BE2C (cell line): ENCODE measurements around the gene TCIRG1.

Experiments used
- DNase-seq: peaks from one replicate; pipeline ENCODE4 v3.0.0-alpha.2; 2020
- H3K27me3 ChIP-seq: fragments of 250-450 bp; sonication (Bioruptor Pico); 2 replicates; pipeline ENCODE4 v1.5.1; 2020; ENCODE audit warnings: mild to moderate bottlenecking
- H3K36me3 ChIP-seq: fragments of 250-450 bp; sonication (Bioruptor Pico); 2 replicates; pipeline ENCODE4 v1.5.1; 2020; ENCODE audit warnings: mild to moderate bottlenecking
- H3K4me1 ChIP-seq: fragments of 250-450 bp; sonication (Bioruptor Pico); 2 replicates; pipeline ENCODE4 v1.5.1; 2020
- H3K4me3 ChIP-seq: 2 replicates; pipeline ENCODE4 v1.5.1; 2011; ENCODE audit warnings: low read depth, low read length
- H3K9me3 ChIP-seq: fragments of 250-450 bp; sonication (Bioruptor Pico); 2 replicates; pipeline ENCODE4 v1.5.1; 2020
- CTCF ChIP-seq: IDR thresholded peaks from 2 replicates; pipeline ENCODE4 v1.5.1; 2012; ENCODE audit warnings: mild to moderate bottlenecking, low read depth, low read length

Gene TCIRG1

GRCh38 chr11:68018730-68019190 lies 20.1 kb upstream of the TCIRG1 start:
- Histone ChIP-seq H3K4me1 (peaks cover 6% of the 10 kb centered on the region), H3K4me3 (no peak overlapping the region), H3K27me3 (no peaks in the 10 kb centered on the region), H3K9me3 (no peaks in the 10 kb centered on the region), H3K36me3 (no peaks in the 10 kb centered on the region)
- no peak for TF ChIP-seq CTCF
- no peak for DNase-seq

DNA sequence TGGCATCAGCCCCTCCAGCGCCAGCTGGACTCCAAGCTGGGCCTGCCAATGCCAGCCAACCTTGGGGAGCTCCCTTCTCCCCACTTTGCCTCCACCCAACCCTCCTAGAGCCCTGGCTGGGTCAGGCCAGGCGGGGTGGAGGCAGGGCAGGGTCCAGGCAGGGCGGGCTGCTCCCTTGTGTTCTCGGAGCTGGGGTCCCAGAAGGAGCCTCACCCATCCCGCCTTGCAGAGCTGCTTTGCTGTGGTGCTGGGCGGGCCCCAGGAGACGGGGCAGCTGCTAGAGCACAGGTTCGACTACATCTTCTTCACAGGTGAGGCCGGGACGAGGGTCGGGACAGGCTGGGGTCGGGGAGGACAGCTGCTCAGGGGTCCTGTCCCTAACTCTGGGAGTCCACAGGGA lies 19.3 kb upstream of the TCIRG1 start:
- Histone ChIP-seq H3K4me3 (no peak overlapping the region), H3K9me3 (no peaks in the 10 kb centered on the region), H3K36me3 (no peaks in the 10 kb centered on the region), H3K4me1 (peaks cover 6% of the 10 kb centered on the region), H3K27me3 (no peaks in the 10 kb centered on the region)
- no peak for DNase-seq
- TF ChIP-seq CTCF: no peak

GRCh38 chr11:68020575-68020974 lies 18.2 kb upstream of the TCIRG1 start:
- Histone ChIP-seq H3K4me1 (peaks cover 6% of the 10 kb centered on the region), H3K36me3 (no peaks in the 10 kb centered on the region), H3K9me3 (no peaks in the 10 kb centered on the region), H3K27me3 (no peaks in the 10 kb centered on the region), H3K4me3 (no peak overlapping the region)
- peak; percentile 65 for DNase-seq
- peak; percentile 60 for TF ChIP-seq CTCF

DNA sequence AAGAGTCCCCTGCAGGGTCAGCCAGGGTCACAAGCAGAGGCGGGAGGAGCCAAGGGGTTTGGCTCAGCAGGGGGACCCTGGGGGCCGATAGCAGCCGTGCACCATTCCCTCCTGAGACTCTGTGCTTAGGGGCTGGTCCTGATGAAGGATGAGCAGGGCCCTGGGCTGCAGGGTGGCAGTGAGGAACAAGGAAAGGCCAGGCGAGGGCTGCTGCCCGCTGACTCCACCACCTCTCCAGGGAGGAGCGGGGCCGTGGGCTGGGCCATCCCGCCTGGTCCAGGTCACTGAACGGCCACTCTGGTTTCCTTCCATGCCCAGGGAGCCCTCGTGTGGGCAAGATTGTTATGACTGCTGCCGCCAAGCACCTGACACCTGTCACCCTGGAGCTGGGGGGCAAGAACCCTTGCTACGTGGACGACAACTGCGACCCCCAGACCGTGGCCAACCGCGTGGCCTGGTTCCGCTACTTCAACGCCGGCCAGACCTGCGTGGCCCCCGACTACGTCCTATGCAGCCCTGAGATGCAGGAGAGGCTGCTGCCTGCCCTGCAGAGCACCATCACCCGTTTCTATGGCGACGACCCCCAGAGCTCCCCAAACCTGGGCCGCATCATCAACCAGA lies 17.5 kb upstream of the TCIRG1 start:
- Histone ChIP-seq H3K27me3 (no peaks in the 10 kb centered on the region), H3K36me3 (no peaks in the 10 kb centered on the region), H3K4me1 (peaks cover 6% of the 10 kb centered on the region), H3K4me3 (no peak overlapping the region), H3K9me3 (no peaks in the 10 kb centered on the region)
- DNase-seq: no peak
- TF ChIP-seq CTCF: peak; percentile 3; the same call in 1 of the 2 replicates

GRCh38 chr11:68022531-68022930 lies 16.3 kb upstream of the TCIRG1 start:
- no peak for DNase-seq
- no peak for TF ChIP-seq CTCF
- H3K4me3 ChIP-seq: no peak overlapping the region
- no peaks in the 10 kb centered on the region for H3K9me3 ChIP-seq
- H3K36me3 ChIP-seq: no peaks in the 10 kb centered on the region
- no peaks in the 10 kb centered on the region for H3K27me3 ChIP-seq
- H3K4me1 ChIP-seq: no peaks in the 10 kb centered on the region

- H3K9me3 ChIP-seq: no peaks in the 10 kb centered on the region
- no peak overlapping the region for H3K4me3 ChIP-seq
- no peak for DNase-seq
- no peaks in the 10 kb centered on the region for H3K27me3 ChIP-seq
- TF ChIP-seq CTCF: no peak
- H3K4me1 ChIP-seq: no peaks in the 10 kb centered on the region
- H3K36me3 ChIP-seq: no peaks in the 10 kb centered on the region
These were observed 14.3 kb upstream of the TCIRG1 start for GRCh38 chr11:68024508-68024907.
